Measurements from ENCODE around the gene MORN5. TPM values are rescaled to one million over a fixed set of nuclear protein-coding genes. Genes with fewer than 3 reads are reported as not detected.

Gene MORN5
- total RNA-seq, 1 donor from 2014 or later, result 0.82 TPM

DNA sequence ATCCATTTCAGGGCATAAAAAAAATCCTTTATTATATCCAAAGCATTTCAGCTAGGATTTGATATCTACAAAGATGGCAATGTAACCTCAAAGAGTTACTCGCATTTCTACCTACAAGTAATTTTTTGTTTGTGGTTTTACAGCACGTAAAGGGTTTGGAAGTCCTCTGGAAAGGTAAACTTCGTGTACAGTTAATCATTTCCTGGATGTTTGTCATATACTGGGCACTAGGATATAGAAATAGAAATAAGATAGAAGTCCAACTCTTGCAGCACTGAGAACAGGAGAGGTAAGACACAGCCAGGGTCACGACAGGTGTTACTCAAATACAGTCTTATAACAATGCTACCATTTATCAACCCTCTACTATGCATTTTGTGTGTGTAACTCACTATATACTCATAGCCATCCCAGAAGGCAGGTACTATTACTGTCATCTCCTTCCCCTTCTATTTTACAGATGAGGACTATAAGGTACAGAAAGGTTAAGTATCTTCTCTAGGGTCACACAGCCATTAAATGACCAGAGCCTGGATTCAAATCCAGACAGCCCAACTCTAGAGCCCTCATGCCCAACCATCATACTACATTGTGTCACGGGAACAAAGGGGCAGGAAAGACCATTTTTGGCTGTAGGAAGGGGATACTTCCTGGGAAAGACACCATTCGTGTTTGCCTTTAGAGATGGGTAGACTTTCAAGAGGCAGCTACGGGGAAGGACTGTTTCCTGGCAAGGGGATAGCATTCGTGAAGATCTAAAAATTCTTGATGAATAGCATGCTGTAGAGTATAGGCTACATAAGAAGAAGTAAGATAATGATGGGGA lies 19.1 kb upstream of the MORN5 start:
- FAIRE-seq, result no peak

DNA sequence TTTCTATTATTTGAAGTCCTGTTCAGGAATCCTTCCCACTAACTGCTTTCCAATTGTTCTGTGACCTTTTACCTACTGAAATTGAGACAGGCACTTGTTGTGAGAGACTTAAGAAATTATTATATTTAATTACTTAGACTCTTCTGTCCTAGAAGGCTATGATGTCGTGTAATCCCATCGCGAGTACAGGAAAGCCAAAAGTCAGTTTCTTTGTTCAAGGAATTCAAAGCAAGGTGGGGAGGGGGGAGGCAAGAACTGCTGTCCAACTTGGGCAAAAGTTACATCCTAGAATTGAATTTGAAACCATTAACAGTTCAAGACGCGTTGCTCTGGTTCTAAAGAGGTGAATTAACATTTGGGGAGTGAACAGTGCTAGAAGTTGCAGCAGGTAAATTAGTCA lies 18.0 kb upstream of the MORN5 start:
- DNase-seq (ENCODE audit: low spot score in 2 of 2), result no peak
- FAIRE-seq, result no peak

More for the DNA sequence above, 19.1 kb upstream of the MORN5 start:
- DNase-seq (ENCODE audit: low spot score in 2 of 2), result no peak

DNA sequence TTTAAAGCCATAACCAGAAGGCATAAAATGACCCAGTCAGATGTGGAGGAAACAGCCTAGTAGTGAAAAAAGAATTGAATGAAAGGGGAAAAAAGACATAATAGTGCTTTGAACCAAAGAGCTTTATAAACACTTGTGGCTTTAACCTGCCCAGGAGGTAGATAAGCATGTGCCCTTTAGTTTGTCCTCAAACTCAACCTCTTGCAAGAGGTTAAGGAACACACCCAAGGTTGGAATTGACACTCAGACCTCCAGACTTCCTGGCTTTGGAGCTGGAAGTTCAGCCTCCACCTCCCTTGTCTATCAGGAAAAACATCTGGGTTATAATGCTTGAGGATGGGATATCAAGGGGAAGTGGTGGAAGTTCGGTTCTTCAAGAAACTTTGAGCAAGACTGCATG lies 16.4 kb upstream of the MORN5 start:
- FAIRE-seq (no peak), DNase-seq (ENCODE audit: low spot score in 2 of 2) (no peak)

DNA sequence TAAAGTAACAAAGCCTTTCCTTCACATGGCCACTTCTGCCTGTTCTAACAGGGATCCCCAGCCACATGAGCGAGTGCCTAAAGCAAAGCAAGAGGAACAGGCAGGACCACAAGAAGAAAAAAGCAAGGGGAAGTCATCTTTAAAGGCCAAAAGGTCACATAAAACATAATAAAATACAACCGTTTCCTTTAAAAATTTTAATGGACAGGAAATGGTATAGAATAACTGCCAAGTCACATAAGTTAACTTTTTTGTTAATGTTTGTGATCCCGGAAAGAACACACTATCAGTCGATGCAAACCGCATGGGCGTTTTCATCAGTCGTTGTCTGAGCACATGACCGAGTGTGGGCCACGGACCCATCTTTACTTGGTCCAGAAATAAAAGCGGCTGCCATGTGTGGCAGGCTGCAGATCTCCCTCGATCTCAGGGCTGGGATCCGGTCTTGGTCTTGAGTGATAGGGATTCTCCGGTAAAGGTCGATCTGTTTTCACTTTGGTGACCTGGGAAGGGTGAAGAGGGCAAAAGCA lies 15.8 kb upstream of the MORN5 start:
- no peak for DNase-seq (ENCODE audit: low spot score in 2 of 2)
- FAIRE-seq, result no peak

DNA sequence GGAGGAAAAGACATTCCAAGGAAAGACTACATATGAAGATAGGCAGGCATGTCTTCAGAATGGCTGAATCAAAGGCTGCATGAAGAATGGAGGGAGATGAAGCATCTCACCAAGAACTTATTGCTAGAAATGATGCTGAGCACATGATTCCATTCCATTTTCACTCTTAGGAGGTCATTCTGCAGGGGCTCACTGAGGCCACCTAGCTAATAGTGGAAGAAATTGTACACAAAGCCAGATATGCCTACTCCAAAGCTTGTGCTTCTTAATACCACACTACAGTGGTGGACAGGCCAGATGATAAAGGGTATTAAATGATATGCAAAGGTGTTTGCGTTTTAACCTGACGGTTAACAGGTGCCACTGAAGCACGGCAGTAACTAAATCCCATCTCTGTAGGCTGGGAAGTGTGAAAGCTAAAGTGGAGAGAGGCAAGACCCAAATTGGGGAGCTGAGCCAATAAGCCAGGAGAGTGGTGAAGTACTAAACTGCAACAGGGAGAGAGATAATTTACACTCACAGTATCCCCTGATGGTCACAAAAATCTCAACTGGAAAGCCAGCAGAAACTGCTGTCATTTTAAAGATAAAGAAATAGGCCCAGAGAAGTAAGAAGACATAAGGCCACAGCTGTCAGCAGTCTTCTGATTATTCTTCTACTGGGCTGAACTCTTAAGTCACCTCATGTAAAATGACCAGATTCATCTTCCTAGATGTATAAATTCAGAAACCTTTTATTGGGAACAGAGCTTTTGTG lies 14.7 kb upstream of the MORN5 start:
- no peak for FAIRE-seq
- DNase-seq (ENCODE audit: low spot score in 2 of 2), result no peak

DNA sequence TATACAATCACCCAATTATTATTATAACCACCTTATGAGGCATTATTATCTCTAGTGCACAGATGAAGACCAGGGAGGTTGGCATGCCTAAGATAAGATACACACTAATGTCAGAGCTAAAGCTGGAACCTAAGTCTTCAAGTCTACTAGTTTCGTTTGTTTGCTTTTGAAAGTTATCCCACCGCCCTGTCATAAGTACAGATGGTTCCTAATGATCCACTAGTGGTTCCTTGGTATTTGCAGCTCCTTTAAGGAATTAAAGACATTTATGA lies 14.2 kb upstream of the MORN5 start:
- no peak for DNase-seq (ENCODE audit: low spot score in 2 of 2)
- no peak for FAIRE-seq

DNA sequence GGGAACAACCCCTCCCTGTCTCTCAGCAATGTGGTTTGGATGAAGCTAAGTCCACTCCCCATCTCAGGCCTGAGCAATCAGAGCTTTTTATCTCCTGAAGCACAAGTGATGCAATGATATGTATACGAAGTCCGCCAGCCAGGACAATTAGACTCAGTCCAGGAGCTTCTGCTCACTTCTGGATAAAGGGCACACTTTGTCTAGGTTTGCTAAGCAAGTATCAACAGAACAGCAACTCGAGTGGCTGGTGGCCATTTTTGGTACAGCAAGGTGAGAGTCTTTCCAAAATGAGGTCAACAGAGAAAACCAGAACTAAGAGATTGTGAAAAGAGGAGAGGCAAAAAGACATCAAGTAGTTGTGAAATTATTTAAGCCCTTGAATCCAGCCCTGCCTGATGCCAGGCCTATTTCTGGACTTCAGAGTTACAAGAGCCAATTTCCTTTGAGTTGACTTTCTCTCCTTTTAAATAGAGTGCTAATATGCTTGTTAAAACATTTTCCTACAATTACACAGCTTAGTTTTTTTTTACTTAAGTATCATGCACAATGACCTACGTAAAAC lies 8.4 kb upstream of the MORN5 start:
- FAIRE-seq (no peak), DNase-seq (ENCODE audit: low spot score in 2 of 2) (no peak)

DNA sequence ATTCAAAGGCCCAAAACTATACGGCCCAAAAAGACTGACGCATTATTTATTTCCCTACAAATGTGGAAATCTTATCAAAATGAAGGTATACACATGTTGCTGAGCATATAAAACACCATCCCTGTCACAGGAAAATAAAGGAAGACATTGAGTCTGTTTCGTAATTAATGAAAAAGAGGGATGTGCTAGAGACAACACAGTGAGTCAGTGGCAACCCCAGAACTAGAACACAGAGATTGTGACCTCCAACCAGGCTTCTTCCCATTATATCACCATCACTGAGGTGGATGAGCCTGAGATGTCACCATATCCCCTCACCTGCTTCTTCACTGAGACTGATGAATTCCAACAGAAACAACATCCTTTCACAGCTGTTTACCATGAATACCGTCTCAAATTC lies 3.9 kb upstream of the MORN5 start:
- DNase-seq (ENCODE audit: low spot score in 2 of 2), result no peak
- FAIRE-seq, result no peak

DNA sequence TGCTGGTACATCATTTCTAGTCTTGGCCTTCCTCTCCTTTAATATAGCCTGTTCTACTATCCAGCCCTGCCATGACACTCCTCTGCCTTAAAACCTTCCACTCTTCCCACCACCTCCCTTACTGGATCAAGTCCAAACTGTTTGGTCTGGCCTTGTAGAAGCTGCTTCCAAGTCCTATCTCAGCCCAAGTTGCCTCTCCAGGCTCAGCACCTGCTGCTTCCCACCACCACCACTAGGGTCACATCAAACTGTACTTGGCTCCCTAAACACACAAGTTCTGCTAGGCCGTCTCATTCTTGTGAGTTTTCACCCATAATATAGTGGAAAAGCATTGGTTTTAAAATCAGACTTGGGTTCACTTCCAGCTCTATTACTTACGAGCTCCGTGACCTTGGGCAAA lies 1.5 kb upstream of the MORN5 start:
- FAIRE-seq (no peak), DNase-seq (ENCODE audit: low spot score in 2 of 2) (no peak)

DNA sequence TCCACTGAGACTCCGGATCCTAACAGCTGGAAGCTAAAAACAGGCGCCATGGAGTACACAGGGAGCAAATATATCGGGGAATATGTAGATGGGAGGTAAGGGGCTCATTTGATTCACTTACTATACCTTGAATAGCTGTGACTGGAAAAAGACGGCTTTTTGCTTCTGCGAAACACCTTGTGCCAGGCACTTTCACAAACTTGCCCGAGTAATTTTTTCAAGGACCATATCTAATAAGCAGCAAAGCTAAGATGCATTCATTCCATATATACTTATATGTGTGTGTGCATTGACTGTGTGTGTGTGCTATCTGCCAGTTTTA lies 178 bp downstream of the MORN5 start:
- DNase-seq (ENCODE audit: low spot score in 2 of 2) (no peak), FAIRE-seq (no peak)

DNA sequence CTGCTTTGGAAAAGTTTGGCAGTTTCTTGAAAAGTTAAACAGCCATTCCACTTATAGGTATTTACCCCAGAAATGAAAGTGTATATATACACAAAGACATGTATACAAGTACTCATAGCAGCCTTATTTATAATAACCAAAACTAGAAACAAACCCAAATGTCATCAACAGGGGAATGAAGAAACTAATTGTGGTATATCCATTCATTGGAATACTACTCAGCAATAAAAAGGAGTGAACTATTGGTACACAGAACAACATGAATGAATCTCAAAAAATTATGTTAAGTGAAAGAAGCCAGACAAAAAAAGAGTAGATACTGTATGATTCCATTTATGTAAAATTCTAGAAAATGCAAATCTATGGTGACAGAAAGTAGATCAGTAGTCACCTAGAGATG lies 2.7 kb downstream of the MORN5 start:
- no peak for DNase-seq (ENCODE audit: low spot score in 2 of 2)
- FAIRE-seq, result no peak

DNA sequence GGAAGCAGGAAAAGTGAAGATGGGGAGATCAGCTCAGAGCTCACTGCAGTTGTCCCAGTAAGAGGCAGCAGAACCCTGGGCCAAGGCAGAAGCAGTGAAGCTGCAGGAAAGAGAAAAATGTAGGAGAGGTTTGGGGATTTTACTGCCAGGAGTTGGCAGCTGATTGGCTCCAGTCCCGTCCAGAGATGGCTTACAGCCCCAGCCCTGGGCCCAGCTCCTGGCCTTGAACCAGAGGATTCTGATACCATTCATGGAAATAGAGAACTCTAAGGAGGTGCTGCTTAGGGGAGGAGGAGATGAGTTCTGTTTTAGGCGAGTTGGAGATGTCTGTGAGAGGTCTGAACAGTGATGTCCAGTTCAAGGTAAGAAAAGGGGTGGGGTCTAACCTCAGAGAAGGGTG lies 4.6 kb downstream of the MORN5 start:
- DNase-seq (ENCODE audit: low spot score in 2 of 2) (no peak), FAIRE-seq (no peak)

DNA sequence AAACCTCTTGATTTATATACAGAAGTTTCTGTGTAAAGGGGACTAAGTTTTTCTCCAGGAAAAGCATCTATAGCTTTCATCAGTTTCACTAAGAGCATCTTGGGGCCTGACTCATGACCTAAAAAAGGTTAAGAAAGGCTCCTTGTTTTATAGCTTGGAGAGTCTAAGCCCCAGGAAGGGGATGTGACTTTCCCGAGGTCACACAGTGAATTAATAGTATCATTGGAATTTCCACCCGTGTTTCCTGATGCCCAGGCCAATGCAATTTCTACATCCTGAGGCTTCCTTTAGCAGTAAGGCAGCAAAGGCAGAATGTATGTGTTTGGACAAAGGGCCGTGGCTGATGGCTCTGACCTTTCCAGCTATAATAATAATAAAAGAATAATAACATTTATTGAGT lies 8.6 kb downstream of the MORN5 start:
- FAIRE-seq (no peak), DNase-seq (ENCODE audit: low spot score in 2 of 2) (no peak)

DNA sequence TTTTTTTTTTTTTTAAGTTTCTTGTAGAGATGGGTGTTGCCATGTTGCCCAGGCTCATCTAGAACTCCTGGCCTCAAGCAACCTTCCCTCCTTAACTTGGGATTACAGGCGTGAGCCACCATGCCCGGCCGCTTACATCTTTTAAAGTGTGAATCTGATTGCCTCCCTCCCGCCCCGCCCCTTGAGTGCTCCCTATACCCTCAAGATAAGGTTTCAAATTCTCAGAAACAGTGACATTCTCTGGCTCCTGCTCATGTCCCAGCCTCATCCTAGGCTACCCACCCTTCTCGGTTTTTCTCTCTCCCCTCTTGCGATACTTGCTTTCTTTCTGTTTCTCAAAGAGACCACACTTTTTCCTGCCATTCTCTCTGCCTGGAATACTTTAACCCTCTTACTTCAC lies 12.4 kb downstream of the MORN5 start:
- DNase-seq (ENCODE audit: low spot score in 2 of 2) (no peak), FAIRE-seq (no peak)

DNA sequence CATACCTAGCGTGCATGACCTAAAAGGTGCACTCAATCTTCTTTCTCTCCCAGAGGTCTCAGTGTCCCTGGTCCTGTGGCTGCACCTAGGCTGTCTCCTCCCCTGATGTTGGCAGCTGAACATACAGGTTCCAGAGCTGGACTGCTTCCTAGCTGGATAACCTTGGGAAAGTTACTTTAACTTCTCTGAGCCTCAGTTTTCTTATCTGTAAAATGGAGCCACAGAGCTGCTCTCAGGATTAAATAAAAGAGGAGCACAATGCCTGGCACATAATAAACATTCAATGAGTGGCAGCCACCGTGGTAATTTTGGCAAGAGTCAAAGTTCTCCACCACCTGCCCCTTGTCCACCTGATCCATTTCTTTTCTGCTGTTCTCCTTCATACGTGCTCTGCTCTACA lies 14.0 kb downstream of the MORN5 start:
- FAIRE-seq (no peak), DNase-seq (ENCODE audit: low spot score in 2 of 2) (no peak)

DNA sequence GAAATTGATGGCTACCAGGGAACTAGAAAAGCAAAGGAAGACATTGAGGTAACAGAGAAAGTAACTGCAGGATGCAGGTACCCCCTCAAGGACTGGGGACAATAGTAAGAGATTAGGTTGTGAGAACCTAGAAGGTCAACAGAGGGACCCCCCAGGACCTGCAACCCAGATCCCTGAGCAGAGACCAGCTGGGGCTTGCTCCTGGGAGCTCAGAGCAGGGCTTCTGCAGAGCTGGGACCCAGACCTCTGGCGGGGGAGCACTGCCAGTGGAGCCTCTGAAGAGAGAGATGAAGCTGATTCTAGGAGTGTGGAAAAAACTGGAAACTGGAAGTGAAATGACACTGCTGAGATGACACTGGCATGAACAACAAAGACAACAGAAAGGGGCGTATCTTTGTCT lies 17.2 kb downstream of the MORN5 start:
- FAIRE-seq, result no peak
- no peak for DNase-seq (ENCODE audit: low spot score in 2 of 2)

DNA sequence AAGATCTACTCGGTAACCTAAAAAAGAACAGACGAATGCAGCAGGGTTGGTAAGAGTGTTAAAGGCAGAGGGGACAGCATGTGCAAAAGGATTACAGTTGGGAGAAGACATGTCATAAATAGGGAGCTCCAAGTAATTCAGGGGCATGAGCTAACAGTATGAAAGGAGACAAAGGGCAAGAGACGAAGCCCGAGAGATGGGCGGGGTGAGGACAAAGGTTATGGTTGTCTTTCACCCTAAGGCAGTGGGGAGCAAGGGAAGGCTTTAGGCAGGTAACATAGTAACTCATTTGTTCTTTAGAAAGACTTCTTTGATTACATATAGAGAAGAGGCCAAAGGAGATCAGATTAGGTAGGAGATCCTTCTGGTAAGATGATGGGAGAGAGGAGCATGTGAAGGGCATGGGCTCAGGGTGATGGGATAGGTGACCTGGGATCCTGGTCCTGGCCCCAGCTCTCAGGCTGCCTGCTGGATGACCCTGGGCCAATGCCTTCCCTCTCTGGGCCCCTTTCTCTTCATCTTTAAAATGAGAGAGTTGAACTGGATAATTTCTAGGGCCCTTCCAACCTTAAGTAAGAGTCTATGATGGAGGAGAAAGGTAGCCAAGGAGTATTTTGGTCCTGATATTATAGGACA lies 19.5 kb downstream of the MORN5 start:
- DNase-seq (ENCODE audit: low spot score in 2 of 2) (no peak), FAIRE-seq (no peak)

DNA sequence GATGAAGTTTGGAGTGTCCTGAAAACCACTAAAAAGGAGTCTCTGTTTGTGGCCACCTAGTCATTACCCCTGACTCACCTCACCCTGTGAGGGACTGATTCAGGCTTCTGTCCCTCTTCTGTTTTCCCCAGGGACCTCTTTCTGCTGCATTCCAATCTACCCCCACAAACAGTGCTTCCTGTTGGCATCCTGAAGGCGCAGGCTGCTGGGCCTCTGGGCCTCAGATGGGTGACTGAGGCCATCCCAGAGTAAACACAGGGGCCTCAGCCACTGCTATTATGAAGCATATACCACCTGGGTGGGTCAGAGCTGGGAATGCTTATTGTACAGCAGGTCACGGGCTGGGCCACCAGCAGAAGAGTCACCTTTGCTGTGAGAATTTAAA lies 20.0 kb downstream of the MORN5 start:
- no peak for FAIRE-seq

DNA sequence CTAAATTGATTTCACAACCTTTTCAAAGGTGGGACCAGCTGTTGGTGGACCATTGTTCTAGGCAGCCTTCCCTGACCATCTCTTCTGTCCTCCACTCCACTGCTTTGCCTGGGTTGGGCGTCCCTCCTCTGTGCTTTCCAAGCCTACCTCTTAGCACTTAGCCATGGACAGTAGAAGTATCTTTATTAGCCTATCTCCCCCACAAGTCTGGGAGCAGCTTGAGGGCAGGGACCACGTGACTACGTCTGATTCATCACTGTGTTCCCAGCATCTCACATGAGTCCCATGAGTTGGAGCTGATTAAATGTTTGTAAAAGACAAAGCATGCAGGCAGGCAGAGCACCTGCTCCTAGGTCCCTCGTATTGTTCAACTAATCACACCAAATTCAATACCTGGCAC lies 20.9 kb downstream of the MORN5 start:
- no peak for FAIRE-seq
- no peak for DNase-seq (ENCODE audit: low spot score in 2 of 2)

More for the DNA sequence above, 20.0 kb downstream of the MORN5 start:
- no peak for DNase-seq (ENCODE audit: low spot score in 2 of 2)

DNA sequence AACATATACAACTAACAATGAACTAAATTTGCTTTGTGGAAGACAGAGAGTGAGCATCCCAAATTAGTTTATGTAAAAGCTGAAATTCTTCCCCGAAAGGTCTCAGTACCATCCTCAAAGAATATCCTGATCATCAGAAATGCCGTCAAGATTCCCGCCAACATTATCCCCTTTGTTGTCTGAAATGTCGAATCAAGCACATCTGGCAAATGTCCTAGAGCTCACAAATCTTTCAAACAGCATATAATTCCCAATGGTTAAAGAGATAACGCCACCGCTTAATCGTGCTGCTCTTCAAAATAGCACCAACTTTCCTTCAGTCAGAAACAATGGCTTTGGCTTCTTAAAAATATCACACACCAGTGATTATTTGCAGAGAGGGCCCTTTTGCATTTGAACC lies 23.8 kb downstream of the MORN5 start:
- DNase-seq (ENCODE audit: low spot score in 2 of 2) (no peak), FAIRE-seq (no peak)

DNA sequence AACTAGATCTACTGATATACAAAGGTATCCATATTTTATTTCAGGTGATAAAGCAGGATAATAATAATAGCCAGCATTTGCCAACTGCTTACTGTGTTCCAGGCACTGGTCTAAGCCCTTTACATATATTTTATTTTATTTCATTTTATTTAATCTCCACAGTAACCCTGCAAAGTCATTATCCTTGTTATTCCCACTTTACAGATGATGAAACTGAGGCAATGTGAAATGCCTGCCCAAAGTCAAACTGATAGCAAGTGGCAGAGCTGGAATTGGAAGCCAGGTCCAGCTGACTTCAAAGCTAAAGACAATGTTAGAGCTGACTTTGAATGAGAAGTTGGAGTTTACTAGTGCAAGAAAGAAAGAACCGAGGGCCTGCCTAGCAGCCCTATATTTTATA lies 24.8 kb downstream of the MORN5 start:
- DNase-seq (ENCODE audit: low spot score in 2 of 2), result no peak
- FAIRE-seq, result no peak

Measured in frontal cortex (tissue), 4 donors.